GM12875 (cell line): Measurements from ENCODE around the gene SNX20.

Source experiments
- H3K4me3 ChIP-seq: one replicate; pipeline ENCODE4 v1.5.1; 2011; ENCODE audit warnings: low read depth, low read length, control low read depth
- TF ChIP-seq, protein P1 (sequence below): IDR thresholded peaks from 2 replicates; pipeline ENCODE4 v1.5.1; 2011; ENCODE audit warnings: low read depth, mild to moderate bottlenecking, control low read depth, inconsistent platforms, low read length, moderate library complexity, borderline replicate concordance; ENCODE audit not compliant: insufficient read depth

SNX20 gene

DNA sequence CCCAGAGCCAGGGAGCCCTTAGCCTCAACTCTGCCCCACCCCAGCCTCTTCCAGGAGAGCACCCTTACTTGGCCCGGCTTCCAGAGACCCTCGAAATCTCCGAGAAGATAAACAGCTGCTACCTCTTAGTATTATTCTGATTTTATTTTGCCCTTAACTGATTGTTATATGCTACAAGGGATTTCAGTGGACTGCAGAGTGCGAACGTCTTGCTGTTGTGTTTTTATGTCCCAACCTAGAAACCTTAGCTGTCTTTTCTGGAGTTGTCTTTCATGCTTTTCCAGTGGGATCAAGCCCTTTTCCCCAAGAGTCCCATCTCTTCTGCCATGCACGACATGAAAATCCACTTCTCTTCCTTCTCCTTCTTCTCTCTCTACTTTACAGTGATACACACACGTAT is 47.0 kb downstream of the SNX20 start:
- TF ChIP-seq, protein P1, sequence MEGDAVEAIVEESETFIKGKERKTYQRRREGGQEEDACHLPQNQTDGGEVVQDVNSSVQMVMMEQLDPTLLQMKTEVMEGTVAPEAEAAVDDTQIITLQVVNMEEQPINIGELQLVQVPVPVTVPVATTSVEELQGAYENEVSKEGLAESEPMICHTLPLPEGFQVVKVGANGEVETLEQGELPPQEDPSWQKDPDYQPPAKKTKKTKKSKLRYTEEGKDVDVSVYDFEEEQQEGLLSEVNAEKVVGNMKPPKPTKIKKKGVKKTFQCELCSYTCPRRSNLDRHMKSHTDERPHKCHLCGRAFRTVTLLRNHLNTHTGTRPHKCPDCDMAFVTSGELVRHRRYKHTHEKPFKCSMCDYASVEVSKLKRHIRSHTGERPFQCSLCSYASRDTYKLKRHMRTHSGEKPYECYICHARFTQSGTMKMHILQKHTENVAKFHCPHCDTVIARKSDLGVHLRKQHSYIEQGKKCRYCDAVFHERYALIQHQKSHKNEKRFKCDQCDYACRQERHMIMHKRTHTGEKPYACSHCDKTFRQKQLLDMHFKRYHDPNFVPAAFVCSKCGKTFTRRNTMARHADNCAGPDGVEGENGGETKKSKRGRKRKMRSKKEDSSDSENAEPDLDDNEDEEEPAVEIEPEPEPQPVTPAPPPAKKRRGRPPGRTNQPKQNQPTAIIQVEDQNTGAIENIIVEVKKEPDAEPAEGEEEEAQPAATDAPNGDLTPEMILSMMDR, result no peak

DNA sequence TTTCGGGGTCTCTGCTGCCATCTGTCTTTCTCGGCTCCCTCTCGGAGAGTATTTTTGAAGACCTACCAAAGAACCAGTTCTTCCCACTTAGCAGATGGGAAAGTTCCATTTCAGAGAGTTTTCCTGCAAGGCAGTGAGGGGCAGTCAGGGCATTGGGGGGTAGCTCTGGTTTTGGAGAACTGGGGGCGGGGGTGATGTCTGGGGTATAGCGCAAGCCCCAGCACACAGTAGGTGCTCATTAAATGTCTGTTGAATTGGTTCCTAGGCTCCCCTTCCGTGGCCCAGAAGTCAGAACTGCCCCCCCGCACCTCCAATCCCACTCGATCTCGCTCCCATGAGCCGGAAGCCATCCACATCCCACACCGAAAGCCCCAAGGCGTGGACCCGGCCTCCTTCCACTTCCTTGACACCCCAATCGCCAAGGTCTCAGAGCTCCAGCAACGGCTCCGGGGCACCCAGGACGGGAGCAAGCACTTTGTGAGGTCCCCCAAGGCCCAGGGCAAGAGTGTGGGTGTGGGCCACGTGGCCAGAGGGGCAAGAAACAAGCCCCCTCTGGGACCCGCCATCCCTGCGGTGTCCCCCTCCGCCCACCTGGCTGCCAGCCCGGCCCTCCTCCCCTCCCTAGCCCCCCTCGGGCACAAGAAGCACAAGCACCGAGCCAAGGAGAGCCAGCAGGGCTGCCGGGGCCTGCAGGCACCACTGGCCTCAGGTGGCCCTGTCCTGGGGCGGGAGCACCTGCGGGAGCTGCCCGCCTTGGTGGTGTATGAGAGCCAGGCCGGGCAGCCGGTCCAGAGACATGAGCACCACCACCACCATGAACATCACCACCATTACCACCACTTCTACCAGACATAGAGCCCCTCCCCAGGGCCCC is 47.9 kb downstream of the SNX20 start:
- H3K4me3 ChIP-seq, result no peak overlapping the region
- TF ChIP-seq, protein P1, result no peak

More for the DNA sequence above, 47.0 kb downstream of the SNX20 start:
- H3K4me3 ChIP-seq, result no peak overlapping the region

DNA sequence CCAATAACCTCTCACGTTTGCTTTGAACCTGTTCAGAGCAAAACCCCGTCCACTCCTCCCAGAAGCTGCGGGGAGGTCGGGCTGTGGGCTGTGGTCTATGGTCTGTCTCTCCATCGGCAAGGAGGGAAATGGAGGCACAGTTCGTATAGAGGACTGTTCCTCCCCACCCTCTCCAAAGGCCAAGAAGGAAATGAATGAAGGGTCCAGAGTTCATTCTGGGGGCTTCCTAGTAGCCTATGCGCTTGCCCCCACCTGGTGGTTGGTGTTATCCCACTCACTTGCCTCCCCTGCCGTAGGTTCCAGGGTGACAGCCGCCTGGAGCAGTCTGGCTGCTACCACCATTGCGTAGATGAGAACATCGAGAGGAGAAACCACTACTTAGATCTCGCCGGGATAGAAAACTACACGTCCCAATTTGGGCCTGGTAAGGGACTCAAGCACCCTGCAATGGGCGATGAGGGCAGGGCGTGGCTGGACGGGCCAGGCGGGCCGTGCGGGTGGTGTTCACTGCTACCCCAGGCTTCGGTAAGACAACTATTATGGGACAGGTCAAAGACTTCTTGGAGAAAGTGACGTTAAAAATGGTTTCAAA is 49.0 kb downstream of the SNX20 start:
- TF ChIP-seq, protein P1, result no peak
- H3K4me3 ChIP-seq, result no peak overlapping the region

DNA sequence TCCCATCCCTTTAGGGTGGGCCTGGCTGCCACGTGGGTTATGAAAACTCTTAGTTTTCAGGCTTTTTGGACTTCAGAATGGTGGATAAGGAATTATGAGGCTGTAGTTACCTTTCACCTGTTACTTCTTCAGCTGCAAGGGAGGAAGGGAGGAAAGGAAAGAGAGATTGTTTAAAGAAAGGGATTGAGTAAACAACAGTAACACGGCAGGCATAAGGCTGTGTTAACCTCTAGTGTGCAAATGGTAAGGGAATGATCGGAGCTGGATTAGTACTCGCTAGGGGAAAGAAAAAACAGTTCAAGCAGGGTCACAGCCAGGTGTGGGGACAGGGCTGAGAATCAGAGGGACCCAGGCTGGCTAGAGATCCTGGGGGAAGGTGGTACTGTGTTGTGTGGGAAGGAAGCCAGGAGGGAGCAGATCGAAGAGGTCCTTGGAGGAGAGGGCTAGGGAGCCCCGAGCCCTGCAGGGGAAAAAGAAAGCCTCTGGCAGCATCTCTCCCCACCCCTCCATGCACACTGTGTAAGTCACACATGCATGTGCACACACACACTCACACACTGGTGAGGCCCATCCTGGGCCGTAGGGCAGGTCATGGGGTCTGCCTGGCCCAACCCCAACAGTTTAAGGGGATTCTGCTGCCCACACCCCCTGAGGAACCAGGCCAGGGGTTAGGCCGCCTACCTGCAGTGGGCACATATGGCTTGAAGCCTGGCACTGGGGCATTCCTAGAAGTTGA is 49.7 kb downstream of the SNX20 start:
- H3K4me3 ChIP-seq, result no peak overlapping the region
- TF ChIP-seq, protein P1, result no peak

DNA sequence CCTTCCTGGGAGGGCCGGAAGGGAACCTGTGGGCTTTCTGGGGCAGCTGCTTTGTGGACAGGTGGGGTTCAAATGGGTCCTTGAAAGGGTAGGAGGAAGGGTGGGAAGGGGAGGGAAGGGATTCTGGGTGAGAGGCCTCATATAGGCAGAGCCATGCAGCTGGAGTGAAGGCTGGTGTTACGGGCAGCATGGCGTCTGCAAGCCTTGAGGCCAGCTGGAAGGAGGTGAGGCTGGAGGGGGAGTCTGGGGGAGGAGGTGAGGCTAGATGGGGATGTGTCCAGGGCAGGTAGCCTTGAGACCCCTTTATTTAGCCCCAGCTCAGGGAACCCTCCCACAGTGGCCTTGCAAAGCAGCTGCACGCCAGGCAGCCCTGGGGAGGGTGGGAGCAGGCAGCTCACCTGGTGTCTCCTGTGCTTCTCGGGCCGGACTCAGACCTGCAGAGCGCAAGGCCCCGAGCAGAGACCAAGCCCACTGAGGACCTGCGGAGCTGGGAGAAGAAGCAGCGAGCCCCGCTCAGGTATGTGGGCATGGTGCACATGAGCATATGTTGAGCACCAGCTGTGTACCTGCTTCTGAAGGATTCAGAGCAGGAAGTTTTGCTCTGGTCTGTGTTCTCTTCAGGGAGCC is 50.6 kb downstream of the SNX20 start:
- TF ChIP-seq, protein P1, result no peak
- H3K4me3 ChIP-seq, result no peak overlapping the region

DNA sequence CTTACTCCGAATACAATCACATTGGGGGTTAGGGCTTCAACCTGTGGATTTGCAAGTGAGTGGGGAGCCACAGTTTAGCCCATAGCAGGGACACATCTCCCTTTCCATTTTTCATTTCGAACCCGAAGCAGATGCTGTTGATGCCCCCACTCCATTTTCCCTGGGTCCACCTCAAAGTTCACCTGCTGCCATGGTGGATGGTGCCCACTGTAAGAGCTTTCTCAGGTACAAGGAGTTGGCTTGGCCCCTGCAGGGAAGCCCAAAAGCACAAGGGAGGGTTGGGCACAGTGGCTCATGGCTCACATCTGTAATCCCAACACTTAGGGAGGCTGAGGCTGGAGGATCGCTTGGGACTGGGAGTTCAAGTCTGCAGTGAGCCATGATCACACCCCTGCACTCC is 51.8 kb downstream of the SNX20 start:
- TF ChIP-seq, protein P1, result no peak
- no peak overlapping the region for H3K4me3 ChIP-seq
